ENCODE measurements around the gene SPPL2A.

DNA sequence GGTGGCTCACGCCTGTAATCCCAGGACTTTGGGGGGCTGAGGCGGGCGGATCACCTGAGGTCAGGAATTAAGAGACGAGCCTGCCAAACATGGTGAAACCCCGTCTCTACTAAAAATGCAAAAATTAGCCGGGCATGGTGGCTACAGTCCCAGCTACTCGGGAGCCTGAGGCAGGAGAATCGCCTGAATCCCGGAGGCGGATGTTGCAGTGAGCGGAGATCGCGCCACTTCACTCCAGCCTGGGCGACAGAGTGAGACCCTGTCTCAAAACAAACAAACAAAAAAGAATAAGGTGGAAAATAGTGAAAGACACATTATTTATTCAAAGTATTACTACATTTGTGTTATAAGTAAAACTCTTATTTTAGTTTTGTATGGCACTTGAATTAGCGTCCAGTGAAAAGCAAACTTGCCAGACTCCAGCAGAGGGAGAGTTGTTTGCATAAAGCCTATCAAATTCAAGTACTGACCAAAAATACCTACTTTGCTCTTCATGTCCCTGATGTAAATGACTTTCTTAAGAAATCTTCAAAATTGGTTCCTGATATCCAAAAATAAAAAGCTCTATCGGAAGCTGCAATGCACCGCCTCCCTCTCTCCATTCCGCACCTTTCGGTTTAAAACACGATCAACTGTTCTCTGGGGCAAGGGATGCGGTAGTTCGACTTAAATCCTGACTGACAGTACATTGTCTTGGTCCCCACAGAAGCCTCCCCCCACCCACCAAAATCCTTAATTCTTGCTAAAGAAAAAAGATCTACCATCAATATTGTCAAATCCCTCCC lies 80.1 kb downstream of the SPPL2A start:
- no peak for TF ChIP-seq POLR2A (IDR thresholded peaks at IDR 0.05)
- no peak for TF ChIP-seq CTCF (IDR thresholded peaks at IDR 0.05)
